ENCODE results near the gene WWP2. TPM values are rescaled to one million over a fixed set of nuclear protein-coding genes. Genes with fewer than 3 reads are reported as not detected.

WWP2 gene
- total RNA-seq, 1 donor from 2014 or later: 59.0 TPM

DNA sequence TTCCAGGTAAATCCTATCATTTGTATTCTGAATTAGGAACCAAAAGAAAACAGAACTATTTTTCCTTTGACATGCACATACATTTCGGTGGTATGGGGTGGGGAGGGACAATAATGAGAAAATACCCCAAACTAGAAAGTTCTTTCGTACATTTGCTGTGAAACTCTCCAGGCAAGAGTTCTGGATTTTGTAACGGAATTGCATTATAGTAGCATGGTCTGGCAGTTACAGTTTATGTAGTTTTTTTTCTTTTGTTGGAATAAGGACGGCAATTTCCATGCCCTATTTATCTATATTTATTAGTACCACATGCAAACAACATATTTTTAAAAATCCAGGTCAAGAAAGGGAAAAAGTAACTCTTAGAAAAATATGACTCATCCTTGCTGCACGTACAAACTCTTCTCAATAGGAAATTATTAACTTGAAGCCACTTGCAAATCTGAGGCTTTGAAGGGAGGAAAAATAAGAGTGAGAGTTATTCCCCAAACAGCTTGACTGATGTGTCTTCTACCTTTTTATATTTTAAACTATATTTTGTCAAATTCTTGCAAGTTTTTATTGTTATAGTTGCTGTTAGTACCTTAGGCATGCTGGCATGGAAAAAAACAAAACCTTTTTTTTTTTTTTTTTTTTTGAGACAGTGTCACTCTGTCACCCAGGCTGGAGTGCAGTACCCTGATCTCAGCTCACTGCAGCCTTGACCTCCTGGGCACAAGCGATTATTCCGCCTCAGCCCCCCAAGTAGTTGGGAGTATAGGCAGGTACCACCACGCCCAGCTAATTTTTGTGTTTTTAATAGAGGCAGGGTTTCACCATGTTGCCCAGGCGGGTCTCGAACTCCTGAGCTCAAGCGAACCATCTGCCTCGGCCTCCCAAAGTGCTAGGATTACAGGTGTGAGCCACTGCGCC lies 69.3 kb downstream of the WWP2 start:
- H3K36me3 Mint-ChIP-seq (ENCODE audit: low read depth): peaks cover 7% of the 10 kb centered on the region

DNA sequence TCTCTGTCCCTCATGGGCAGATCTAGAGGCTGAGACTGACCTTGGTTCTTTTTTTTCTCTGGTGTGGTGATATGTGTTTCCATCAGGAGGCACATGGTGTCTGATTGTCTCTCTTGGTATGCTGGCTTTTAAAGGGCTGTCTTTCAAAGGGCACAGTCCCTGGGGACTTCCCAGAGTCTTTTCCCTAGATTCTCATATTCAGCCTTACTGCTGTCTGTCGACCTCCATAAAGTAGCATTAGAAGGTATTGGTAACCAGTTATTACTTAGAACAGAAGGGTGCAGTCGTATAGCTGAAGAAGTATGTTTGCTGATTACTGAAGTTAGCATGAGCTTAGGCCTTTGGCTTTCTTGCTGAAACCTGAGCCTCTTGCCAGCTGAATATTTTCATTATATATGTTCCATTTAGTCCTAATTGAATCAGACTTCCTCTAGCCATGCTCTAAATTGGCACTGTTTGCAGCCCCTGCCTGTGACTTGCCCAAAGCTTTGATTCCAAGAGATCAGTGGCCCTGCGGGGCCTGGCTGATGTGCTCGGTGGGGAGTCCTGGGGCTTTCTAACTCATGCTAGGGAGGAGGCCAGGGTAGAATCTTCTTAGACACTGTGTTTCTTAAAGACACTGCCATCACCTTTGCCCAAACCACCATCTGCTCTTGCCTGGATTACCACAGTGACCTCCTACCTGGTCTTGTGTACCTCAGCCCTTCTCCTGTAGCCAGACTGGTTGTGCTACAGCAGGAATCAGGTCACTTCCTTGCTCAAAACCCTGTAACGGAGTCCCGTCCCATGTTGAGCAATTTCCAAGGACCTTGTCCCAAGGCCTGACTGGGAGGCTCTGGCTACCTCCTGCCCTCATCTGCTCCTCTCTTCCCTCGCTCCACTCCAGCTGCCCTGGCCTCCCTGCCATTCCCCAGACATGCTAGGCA lies 71.5 kb downstream of the WWP2 start:
- Mint-ChIP-seq H3K9me3 (no peaks in the 10 kb centered on the region), H3K4me1 (ENCODE audit: low read depth) (no peaks in the 10 kb centered on the region), H3K36me3 (ENCODE audit: low read depth) (peaks cover 12% of the 10 kb centered on the region), H3K4me3 (ENCODE audit: low read depth) (no peak overlapping the region), H3K27me3 (ENCODE audit: low read depth) (no peaks in the 10 kb centered on the region), H3K27ac (no peak overlapping the region)
- no peak for DNase-seq (ENCODE audit: low spot score)
- intact Hi-C loops (cut with micrococcal nuclease): no loop called here

More for the DNA sequence above, 69.3 kb downstream of the WWP2 start:
- H3K9me3 Mint-ChIP-seq: no peaks in the 10 kb centered on the region
- no peak overlapping the region for H3K27ac Mint-ChIP-seq
- intact Hi-C loops (cut with micrococcal nuclease): no loop called here
- H3K4me3 Mint-ChIP-seq (ENCODE audit: low read depth): no peak overlapping the region
- H3K4me1 Mint-ChIP-seq (ENCODE audit: low read depth): no peaks in the 10 kb centered on the region
- no peak for DNase-seq (ENCODE audit: low spot score)
- no peaks in the 10 kb centered on the region for H3K27me3 Mint-ChIP-seq (ENCODE audit: low read depth)

DNA sequence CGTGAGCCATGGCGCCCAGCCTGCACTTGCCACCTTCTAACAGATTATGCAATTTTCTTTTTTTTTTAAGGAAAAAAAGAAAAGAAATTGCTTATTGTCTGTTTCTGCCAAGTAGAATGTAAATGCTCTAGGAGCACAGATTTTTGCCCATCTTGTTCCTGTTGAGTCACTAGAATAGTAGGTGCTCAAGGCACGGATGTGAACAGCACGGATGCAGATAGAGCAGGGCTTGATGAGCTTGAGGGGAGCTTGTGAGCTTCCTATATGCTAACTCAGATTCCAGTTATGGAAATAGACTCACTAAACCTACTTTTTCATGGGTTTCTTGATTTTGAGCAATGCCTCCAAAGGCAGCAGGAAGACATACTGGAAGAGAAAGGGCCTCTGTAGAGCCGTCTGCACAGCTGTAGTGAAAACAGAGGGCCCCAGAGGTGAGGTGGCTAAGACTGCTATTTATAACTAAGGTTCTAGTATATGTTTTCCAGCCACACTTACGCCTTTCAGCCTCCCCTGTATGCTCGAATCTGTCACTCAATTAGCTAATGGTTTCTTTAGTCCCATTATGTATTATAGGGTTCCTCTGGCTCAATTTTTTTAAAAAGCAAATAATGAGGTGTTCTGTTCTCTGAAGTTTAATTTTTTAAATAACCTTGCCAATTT lies 72.8 kb downstream of the WWP2 start:
- intact Hi-C loops (cut with micrococcal nuclease): no loop called here
- Mint-ChIP-seq H3K9me3 (no peaks in the 10 kb centered on the region), H3K27ac (no peak overlapping the region), H3K4me3 (ENCODE audit: low read depth) (no peak overlapping the region), H3K27me3 (ENCODE audit: low read depth) (no peaks in the 10 kb centered on the region), H3K36me3 (ENCODE audit: low read depth) (peaks cover 6% of the 10 kb centered on the region), H3K4me1 (ENCODE audit: low read depth) (no peaks in the 10 kb centered on the region)
- no peak for DNase-seq (ENCODE audit: low spot score)

DNA sequence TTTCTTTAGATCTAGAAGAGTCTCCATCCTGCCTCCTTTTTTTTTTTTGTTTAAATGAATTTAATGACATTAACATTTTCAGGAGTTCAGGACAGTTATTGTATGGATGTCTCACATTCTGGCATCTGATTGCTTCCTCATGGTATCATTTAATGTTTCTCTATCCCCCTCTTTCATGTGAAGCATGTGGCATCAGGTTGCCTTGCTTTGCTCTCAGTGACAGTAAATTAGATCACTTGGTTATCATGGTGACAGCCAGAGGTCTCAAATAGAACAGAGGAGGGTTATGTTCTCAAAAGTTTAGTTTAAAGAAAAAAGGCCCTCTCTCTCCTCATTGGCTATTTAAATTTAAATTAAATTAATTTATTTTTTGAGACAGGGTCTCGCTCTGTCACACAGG lies 74.1 kb downstream of the WWP2 start:
- Mint-ChIP-seq H3K27me3 (ENCODE audit: low read depth) (no peaks in the 10 kb centered on the region), H3K9me3 (no peaks in the 10 kb centered on the region), H3K4me3 (ENCODE audit: low read depth) (no peak overlapping the region), H3K27ac (no peak overlapping the region), H3K36me3 (ENCODE audit: low read depth) (peaks cover 14% of the 10 kb centered on the region), H3K4me1 (ENCODE audit: low read depth) (no peaks in the 10 kb centered on the region)
- intact Hi-C loops (cut with micrococcal nuclease): no loop called here
- DNase-seq (ENCODE audit: low spot score): no peak

DNA sequence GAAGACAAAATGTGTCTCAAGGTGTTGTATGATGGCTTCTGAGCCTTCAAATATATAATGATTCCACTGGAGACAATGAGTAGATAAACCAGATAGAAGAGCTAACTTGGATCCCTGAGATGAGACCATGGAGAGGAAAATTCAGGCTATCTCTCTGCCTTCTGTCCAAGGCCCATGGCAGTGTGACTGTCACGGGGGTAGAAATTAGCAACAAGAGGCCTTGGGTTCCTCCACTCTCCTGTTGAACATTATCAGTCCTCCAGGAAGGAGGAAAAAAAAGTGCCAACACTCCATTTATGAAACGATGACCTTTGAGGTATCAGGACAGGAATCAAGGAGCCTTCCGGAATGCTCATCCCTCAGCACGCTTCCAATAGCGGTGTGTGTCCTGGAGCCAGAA lies 75.2 kb downstream of the WWP2 start:
- H3K9me3 Mint-ChIP-seq: no peaks in the 10 kb centered on the region
- no peaks in the 10 kb centered on the region for H3K4me1 Mint-ChIP-seq (ENCODE audit: low read depth)
- intact Hi-C loops (cut with micrococcal nuclease): no loop called here
- no peak overlapping the region for H3K27ac Mint-ChIP-seq
- no peak overlapping the region for H3K4me3 Mint-ChIP-seq (ENCODE audit: low read depth)
- peaks cover 15% of the 10 kb centered on the region for H3K36me3 Mint-ChIP-seq (ENCODE audit: low read depth)
- no peaks in the 10 kb centered on the region for H3K27me3 Mint-ChIP-seq (ENCODE audit: low read depth)
- DNase-seq (ENCODE audit: low spot score): no peak

DNA sequence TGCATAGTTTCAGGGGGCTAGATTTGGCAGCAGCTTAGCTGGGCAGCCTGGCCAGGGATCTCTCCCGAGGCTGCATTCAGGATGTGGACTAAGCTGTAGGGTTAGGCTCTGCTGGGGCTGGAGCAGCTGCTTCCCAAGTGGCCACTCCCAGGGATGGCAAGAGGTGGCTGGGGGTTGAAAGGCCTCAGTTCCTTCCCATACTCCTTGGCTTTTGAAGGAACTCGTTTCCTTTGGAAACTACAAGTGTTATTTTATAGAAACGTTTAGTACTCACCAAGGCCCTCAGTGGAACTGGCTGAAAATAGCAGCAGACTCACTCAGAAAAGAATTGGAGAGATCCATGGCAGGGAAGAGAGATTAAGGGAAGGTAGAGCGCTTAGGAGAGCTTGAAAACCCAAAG lies 76.4 kb downstream of the WWP2 start:
- intact Hi-C loops (cut with micrococcal nuclease): no loop called here
- H3K9me3 Mint-ChIP-seq: no peaks in the 10 kb centered on the region
- H3K36me3 Mint-ChIP-seq (ENCODE audit: low read depth): peaks cover 18% of the 10 kb centered on the region
- no peaks in the 10 kb centered on the region for H3K27me3 Mint-ChIP-seq (ENCODE audit: low read depth)
- no peak overlapping the region for H3K27ac Mint-ChIP-seq
- no peak overlapping the region for H3K4me3 Mint-ChIP-seq (ENCODE audit: low read depth)
- no peak for DNase-seq (ENCODE audit: low spot score)
- H3K4me1 Mint-ChIP-seq (ENCODE audit: low read depth): no peaks in the 10 kb centered on the region

DNA sequence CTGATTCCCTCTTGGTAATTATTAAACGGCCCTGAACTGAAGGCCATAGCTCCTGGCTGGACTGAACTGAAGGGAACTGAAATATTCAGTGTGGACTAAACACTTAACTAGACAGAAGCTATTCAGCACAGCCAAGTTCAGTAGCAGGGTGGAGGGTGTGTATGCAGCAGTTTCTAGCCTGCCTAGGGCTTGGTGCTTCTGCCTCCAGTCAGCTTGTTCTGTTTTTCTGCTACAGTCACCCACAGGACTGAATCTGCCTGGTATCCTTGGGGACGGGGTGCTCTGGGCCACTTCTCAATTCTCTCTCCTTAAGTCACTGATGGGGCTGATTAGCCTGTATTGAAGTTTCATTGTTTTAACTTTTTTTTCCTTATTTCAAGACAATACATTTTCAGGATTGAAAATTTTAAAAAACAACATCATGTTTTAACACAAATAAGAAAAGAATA lies 77.1 kb downstream of the WWP2 start:
- Mint-ChIP-seq H3K27ac (no peak overlapping the region), H3K9me3 (no peaks in the 10 kb centered on the region), H3K4me3 (ENCODE audit: low read depth) (no peak overlapping the region), H3K27me3 (ENCODE audit: low read depth) (no peaks in the 10 kb centered on the region), H3K4me1 (ENCODE audit: low read depth) (no peaks in the 10 kb centered on the region), H3K36me3 (ENCODE audit: low read depth) (peaks cover 18% of the 10 kb centered on the region)
- DNase-seq (ENCODE audit: low spot score): no peak
- intact Hi-C loops (cut with micrococcal nuclease): no loop called here

DNA sequence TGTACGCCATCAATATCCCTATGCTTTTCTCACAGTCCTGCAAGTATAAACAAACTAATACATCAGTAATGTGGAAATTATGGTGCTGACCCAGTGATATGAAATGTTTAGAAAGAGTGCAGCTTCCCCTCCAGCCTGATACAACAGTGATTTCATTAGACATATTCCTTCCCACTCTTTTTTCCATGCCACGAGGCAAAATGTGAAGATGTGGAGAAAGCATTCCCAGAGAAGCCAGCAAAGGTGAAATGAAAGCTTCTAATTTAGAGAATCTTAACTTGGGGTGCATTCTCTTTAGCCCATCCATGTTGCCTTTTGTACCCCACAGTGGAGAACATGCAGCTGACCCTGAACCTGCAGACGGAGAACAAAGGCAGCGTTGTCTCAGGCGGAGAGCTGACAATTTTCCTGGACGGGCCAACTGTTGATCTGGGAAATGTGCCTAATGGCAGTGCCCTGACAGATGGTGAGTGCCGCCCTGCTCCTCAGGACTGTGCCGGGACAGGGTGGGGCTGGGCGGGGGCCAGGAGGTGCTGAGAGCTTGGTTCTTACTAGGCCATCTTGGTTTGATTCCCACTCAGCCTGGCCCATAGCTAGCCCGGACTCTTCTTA lies 77.8 kb downstream of the WWP2 start:
- H3K27me3 Mint-ChIP-seq (ENCODE audit: low read depth): no peaks in the 10 kb centered on the region
- H3K9me3 Mint-ChIP-seq: no peaks in the 10 kb centered on the region
- no peak overlapping the region for H3K27ac Mint-ChIP-seq
- peaks cover 20% of the 10 kb centered on the region for H3K36me3 Mint-ChIP-seq (ENCODE audit: low read depth)
- no peak overlapping the region for H3K4me3 Mint-ChIP-seq (ENCODE audit: low read depth)
- H3K4me1 Mint-ChIP-seq (ENCODE audit: low read depth): no peaks in the 10 kb centered on the region
- no peak for DNase-seq (ENCODE audit: low spot score)
- intact Hi-C loops (cut with micrococcal nuclease): no loop called here

DNA sequence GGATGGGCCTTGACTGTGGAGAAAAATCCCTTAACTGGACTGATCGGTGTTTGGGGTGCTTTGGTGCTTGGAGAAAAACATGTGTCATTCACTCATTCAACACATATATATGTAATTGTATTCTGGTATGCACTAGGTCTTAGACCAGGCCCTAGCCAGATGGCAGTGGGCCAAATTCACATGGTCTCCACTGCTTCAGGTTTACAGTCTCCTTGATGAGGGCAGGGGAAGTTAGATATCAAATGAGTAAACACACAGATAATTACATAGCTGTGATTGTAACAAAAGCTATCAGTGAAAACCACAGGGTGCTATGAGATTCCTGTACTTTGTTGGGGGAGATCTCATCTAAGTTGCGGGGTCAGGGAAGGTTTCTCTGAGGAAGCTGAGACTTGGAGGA lies 78.8 kb downstream of the WWP2 start:
- intact Hi-C loops (cut with micrococcal nuclease): no loop called here
- no peak overlapping the region for H3K4me3 Mint-ChIP-seq (ENCODE audit: low read depth)
- H3K27ac Mint-ChIP-seq: no peak overlapping the region
- no peaks in the 10 kb centered on the region for H3K27me3 Mint-ChIP-seq (ENCODE audit: low read depth)
- no peak for DNase-seq (ENCODE audit: low spot score)
- no peaks in the 10 kb centered on the region for H3K9me3 Mint-ChIP-seq
- H3K36me3 Mint-ChIP-seq (ENCODE audit: low read depth): peaks cover 23% of the 10 kb centered on the region
- H3K4me1 Mint-ChIP-seq (ENCODE audit: low read depth): no peaks in the 10 kb centered on the region

DNA sequence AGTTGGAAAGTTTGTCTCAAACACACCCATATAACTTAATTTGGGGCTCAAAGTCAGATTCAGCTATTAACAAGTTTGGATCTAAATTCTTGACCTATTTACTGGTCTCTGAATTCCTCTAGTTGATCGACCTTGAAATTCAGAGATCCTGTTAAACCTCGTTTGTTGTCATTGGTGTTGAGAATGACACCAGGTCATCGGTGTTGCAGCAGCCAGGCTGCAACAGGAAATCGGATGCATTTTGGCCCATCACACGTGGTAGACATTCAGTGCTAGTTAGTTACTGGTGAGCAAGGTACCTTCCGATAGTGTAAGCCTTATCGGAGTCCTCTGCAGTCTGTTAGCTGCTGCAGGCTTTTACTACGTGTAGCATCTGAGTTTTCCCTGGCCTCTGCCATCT lies 82.3 kb downstream of the WWP2 start:
- DNase-seq (ENCODE audit: low spot score): no peak
- H3K4me1 Mint-ChIP-seq (ENCODE audit: low read depth): no peaks in the 10 kb centered on the region
- H3K27me3 Mint-ChIP-seq (ENCODE audit: low read depth): no peaks in the 10 kb centered on the region
- peaks cover 30% of the 10 kb centered on the region for H3K36me3 Mint-ChIP-seq (ENCODE audit: low read depth)
- H3K27ac Mint-ChIP-seq: no peak overlapping the region
- no peak overlapping the region for H3K4me3 Mint-ChIP-seq (ENCODE audit: low read depth)
- intact Hi-C loops (cut with micrococcal nuclease): no loop called here
- no peaks in the 10 kb centered on the region for H3K9me3 Mint-ChIP-seq

DNA sequence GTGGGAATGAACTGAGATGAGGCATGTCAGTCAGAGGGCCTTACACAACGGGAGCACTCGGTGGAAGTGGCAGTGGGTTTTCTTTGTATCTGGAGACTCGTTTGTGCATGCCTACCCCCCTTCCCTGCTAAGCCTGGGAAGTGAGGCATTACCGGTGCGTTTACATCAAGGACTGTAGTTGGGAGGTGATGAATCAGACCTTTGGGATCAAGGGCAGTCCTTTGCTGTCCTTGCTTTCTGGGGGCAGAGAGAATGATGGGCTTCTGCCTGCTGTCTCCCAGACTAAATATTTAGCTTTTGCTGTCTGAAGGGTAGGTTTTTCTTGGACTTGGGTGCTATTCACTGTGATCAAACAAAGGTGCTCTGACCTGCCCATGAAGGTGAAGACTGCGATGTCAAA lies 83.0 kb downstream of the WWP2 start:
- Mint-ChIP-seq H3K36me3 (ENCODE audit: low read depth) (peaks cover 30% of the 10 kb centered on the region), H3K27ac (no peak overlapping the region), H3K9me3 (no peaks in the 10 kb centered on the region), H3K4me3 (ENCODE audit: low read depth) (no peak overlapping the region), H3K27me3 (ENCODE audit: low read depth) (no peaks in the 10 kb centered on the region), H3K4me1 (ENCODE audit: low read depth) (no peaks in the 10 kb centered on the region)
- no peak for DNase-seq (ENCODE audit: low spot score)
- intact Hi-C loops (cut with micrococcal nuclease): no loop called here

DNA sequence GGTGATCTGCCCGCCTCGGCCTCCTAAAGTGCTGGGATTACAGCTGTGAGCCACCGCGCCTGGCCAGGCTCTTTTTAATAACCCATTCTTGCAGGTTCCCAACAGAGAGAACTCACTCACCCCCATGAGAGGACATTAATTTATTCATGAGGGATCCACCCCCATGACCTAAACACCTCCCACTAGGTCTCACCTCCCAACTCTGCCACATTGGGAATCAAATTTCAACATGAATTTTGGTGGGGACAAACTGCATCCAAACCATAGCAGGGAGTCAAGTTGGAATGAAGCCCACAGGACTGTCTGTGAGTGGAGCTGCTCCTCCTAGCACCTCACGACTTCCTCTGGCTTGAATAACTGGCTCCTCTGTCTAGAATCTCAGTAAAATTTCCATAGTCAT lies 85.5 kb downstream of the WWP2 start:
- Mint-ChIP-seq H3K9me3 (no peaks in the 10 kb centered on the region), H3K4me3 (ENCODE audit: low read depth) (no peak overlapping the region), H3K36me3 (ENCODE audit: low read depth) (peaks cover 21% of the 10 kb centered on the region), H3K27me3 (ENCODE audit: low read depth) (no peaks in the 10 kb centered on the region), H3K27ac (no peak overlapping the region), H3K4me1 (ENCODE audit: low read depth) (no peaks in the 10 kb centered on the region)
- no peak for DNase-seq (ENCODE audit: low spot score)
- intact Hi-C loops (cut with micrococcal nuclease): no loop called here
